IPS DF 4.7 (cell line): Measurements from ENCODE around the gene CD2.

Source experiments
- DNase-seq: peaks from one replicate; pipeline ENCODE4 v3.0.0-alpha.2; 2013; ENCODE audit warnings: low spot score; ENCODE audit errors: extremely low read depth

The CD2 gene

GRCh38 chr1:116777831-116778830 is 23.9 kb downstream of the CD2 start:
- no peak for DNase-seq

- DNase-seq: no peak
Measured at GRCh38 chr1:116781034-116781433, 26.8 kb downstream of the CD2 start.

GRCh38 chr1:116785006-116785405 is 30.8 kb downstream of the CD2 start:
- no peak for DNase-seq

- DNase-seq: no peak
Measured at GRCh38 chr1:116786049-116786448, 31.8 kb downstream of the CD2 start.

GRCh38 chr1:116791727-116792126 is 37.5 kb downstream of the CD2 start:
- no peak for DNase-seq

- no peak for DNase-seq
Measured at GRCh38 chr1:116793357-116793935, 39.2 kb downstream of the CD2 start.

GRCh38 chr1:116794371-116794770 is 40.1 kb downstream of the CD2 start:
- no peak for DNase-seq

GRCh38 chr1:116794804-116795481 is 40.7 kb downstream of the CD2 start:
- DNase-seq: no peak

GRCh38 chr1:116795482-116795829 is 41.2 kb downstream of the CD2 start:
- DNase-seq: no peak

GRCh38 chr1:116804736-116805135 is 50.5 kb downstream of the CD2 start:
- no peak for DNase-seq

GRCh38 chr1:116805398-116805797 is 51.2 kb downstream of the CD2 start:
- DNase-seq: no peak

GRCh38 chr1:116806245-116806644 is 52.0 kb downstream of the CD2 start:
- no peak for DNase-seq

- DNase-seq: no peak
Measured at GRCh38 chr1:116806671-116807070, 52.4 kb downstream of the CD2 start.

- no peak for DNase-seq
Measured at GRCh38 chr1:116807394-116808199, 53.4 kb downstream of the CD2 start.

GRCh38 chr1:116808200-116808847 is 54.1 kb downstream of the CD2 start:
- no peak for DNase-seq

- no peak for DNase-seq
Measured at GRCh38 chr1:116808848-116809508, 54.7 kb downstream of the CD2 start.

- DNase-seq: no peak
Measured at GRCh38 chr1:116811321-116811720, 57.1 kb downstream of the CD2 start.

- DNase-seq: no peak
Measured at GRCh38 chr1:116814926-116815723, 60.9 kb downstream of the CD2 start.

GRCh38 chr1:116817582-116818064 is 63.4 kb downstream of the CD2 start:
- DNase-seq: peak; percentile 78
